ENCODE results near the gene DBNDD1. TPM values are rescaled to one million over a fixed set of nuclear protein-coding genes. Genes with fewer than 3 reads are reported as not detected.

The DBNDD1 gene
- total RNA-seq, 1 experiment from 2014 or later = 60.2 TPM

DNA sequence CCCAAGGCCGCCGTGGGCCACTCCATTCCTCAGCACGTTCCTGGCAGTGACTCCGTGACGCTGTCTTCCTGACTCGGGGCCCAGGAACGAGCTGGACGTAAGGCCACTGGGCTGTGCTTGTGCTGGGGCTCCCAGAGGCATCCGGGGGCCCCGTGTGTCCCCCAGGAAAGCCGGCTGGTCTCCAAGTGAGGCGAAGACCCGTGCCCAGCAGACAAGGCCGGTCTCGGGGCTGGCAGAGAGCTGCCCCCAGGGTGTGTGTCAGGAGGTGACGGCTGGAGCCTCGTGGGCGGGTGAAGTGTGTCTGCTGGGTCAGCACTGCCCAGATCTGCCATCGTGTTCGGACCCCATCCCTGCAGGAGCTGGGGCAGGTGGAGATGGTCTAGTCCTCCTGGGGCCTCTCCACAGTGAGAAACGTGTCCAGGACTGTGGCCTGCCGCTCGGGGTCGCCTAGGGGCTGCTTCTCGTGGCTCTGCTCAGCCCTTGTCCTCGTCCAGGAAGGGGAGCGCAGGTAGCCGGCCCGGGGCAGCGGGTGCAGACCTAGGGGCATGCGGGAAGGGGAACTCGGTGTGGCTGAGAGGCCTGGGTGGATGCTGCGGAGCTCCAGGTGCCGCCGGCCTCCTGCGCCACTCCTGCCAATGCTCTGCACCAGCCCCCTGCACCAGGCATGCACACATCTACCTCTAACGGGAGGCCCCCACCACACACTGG lies 13.1 kb downstream of the DBNDD1 start:
- TF ChIP-seq, protein P1, sequence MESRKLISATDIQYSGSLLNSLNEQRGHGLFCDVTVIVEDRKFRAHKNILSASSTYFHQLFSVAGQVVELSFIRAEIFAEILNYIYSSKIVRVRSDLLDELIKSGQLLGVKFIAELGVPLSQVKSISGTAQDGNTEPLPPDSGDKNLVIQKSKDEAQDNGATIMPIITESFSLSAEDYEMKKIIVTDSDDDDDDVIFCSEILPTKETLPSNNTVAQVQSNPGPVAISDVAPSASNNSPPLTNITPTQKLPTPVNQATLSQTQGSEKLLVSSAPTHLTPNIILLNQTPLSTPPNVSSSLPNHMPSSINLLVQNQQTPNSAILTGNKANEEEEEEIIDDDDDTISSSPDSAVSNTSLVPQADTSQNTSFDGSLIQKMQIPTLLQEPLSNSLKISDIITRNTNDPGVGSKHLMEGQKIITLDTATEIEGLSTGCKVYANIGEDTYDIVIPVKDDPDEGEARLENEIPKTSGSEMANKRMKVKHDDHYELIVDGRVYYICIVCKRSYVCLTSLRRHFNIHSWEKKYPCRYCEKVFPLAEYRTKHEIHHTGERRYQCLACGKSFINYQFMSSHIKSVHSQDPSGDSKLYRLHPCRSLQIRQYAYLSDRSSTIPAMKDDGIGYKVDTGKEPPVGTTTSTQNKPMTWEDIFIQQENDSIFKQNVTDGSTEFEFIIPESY (IDR thresholded peaks at IDR 0.05; ENCODE audit: extremely low read depth, insufficient replicate concordance, low read length) = no peak
- Histone ChIP-seq H3K27ac (ENCODE audit: low read depth, low read length) (no peak overlapping the region; the same call in 1 of the 2 replicates), H3K79me2 (ENCODE audit: insufficient read depth, low read length) (no peaks in the 10 kb centered on the region), H3K4me1 (ENCODE audit: control insufficient read depth in 1 of 2, insufficient read depth in 2 of 2, low read length in 2 of 2) (peaks cover 0 to 10% of the 10 kb centered on the region in 2 experiments; a peak in 1 of 4 replicates), H3K9ac (ENCODE audit: low read length) (no peak overlapping the region), H2AFZ (ENCODE audit: low read depth, low read length, poor library complexity, severe bottlenecking) (no peak overlapping the region), H3K4me2 (ENCODE audit: low read length) (no peak overlapping the region), H3K27me3 (ENCODE audit: insufficient read depth, low read length) (no peaks in the 10 kb centered on the region), H3K36me3 (ENCODE audit: control insufficient read depth in 1 of 2, insufficient read depth in 2 of 2, low read length in 2 of 2) (peaks cover 0 to 4% of the 10 kb centered on the region in 2 experiments; a peak in 1 of 4 replicates), H3K9me3 (ENCODE audit: control insufficient read depth in 1 of 2, insufficient read depth in 1 of 2, low read depth in 1 of 2, low read length in 2 of 2) (no peaks in the 10 kb centered on the region), H3K9me2 (ENCODE audit: insufficient read depth) (no peaks in the 10 kb centered on the region), H3K4me3 (replicated peaks in 1 of 2; ENCODE audit: low read depth in 1 of 2, low read length in 2 of 2) (no peak overlapping the region), H4K20me1 (ENCODE audit: insufficient read depth) (no peaks in the 10 kb centered on the region)
- ChIA-PET CTCF (no interaction called here), RAD21 (ENCODE audit: low non-redundant PET in 1 of 2, low total read pairs in 2 of 2, uncharacterized antibody in 2 of 2, unreplicated experiment in 2 of 2) (no interaction called here), POLR2A (no interaction called here)
- ATAC-seq (no peak), DNase-seq (ENCODE audit: low read depth, low spot score) (no peak)
- no TSS peak for BruUV-seq (replicated peaks)
- intact Hi-C loops (cut with micrococcal nuclease) = no loop called here

DNA sequence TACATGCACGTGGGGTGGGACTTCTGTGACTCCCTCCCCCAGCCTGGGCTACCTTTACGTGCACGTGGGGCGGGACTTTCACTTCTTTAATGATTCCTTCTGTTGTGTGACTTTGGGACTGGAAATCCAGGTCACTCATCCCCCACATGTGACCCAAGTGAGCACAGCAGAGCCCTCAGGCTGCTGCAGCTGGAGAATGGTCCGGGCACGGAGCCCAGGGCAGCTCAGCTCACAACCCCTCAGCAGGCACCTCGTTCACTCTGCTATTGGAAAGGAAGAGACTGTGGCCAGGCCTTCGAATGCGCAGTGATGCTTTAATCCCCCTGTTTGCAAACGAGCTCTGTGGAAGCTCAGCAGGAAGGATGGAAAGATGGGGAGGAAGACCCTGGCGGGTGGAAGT lies 14.7 kb downstream of the DBNDD1 start:
- H4K20me1 ChIP-seq (ENCODE audit: insufficient read depth) = no peaks in the 10 kb centered on the region
- POLR2A ChIA-PET = no interaction called here
- peaks cover 0 to 16% of the 10 kb centered on the region in 2 experiments; a peak in 2 of 4 replicates for H3K4me1 ChIP-seq (ENCODE audit: control insufficient read depth in 1 of 2, insufficient read depth in 2 of 2, low read length in 2 of 2)
- no peaks in the 10 kb centered on the region for H3K79me2 ChIP-seq (ENCODE audit: insufficient read depth, low read length)
- H3K9ac ChIP-seq (ENCODE audit: low read length) = no peak overlapping the region
- DNase-seq (ENCODE audit: low read depth, low spot score) (no peak), ATAC-seq (no peak)
- intact Hi-C loops (cut with micrococcal nuclease) = no loop called here
- BruUV-seq (replicated peaks) = no TSS peak
- CTCF ChIA-PET = no interaction called here
- no peak overlapping the region for H3K4me3 ChIP-seq (replicated peaks in 1 of 2; ENCODE audit: low read depth in 1 of 2, low read length in 2 of 2)
- peaks cover 0 to 4% of the 10 kb centered on the region in 2 experiments; a peak in 1 of 4 replicates for H3K36me3 ChIP-seq (ENCODE audit: control insufficient read depth in 1 of 2, insufficient read depth in 2 of 2, low read length in 2 of 2)
- no peak overlapping the region for H3K4me2 ChIP-seq (ENCODE audit: low read length)
- no peaks in the 10 kb centered on the region for H3K9me3 ChIP-seq (ENCODE audit: control insufficient read depth in 1 of 2, insufficient read depth in 1 of 2, low read depth in 1 of 2, low read length in 2 of 2)
- H2AFZ ChIP-seq (ENCODE audit: low read depth, low read length, poor library complexity, severe bottlenecking) = no peak overlapping the region
- H3K27ac ChIP-seq (ENCODE audit: low read depth, low read length) = no peak overlapping the region
- no peaks in the 10 kb centered on the region for H3K27me3 ChIP-seq (ENCODE audit: insufficient read depth, low read length)
- no peaks in the 10 kb centered on the region for H3K9me2 ChIP-seq (ENCODE audit: insufficient read depth)
- RAD21 ChIA-PET (ENCODE audit: low non-redundant PET in 1 of 2, low total read pairs in 2 of 2, uncharacterized antibody in 2 of 2, unreplicated experiment in 2 of 2) = no interaction called here
- TF ChIP-seq EZH2 (IDR thresholded peaks at IDR 0.05) (no peak), CBX3 (IDR thresholded peaks at IDR 0.05; ENCODE audit: low read depth) (no peak), TCF7L2 (IDR thresholded peaks at IDR 0.05; ENCODE audit: borderline replicate concordance, extremely low read depth, insufficient read depth, insufficient read length) (no peak), POLR2A (IDR thresholded peaks at IDR 0.05; ENCODE audit: borderline replicate concordance, extremely low read depth, insufficient read depth, insufficient read length) (no peak), CEBPB (IDR thresholded peaks at IDR 0.05; ENCODE audit: low read depth) (no peak), FOSL1 (IDR thresholded peaks at IDR 0.05; ENCODE audit: low read depth) (no peak), SRF (IDR thresholded peaks at IDR 0.05; ENCODE audit: low read depth) (no peak), EGR1 (IDR thresholded peaks at IDR 0.05; ENCODE audit: low read depth) (no peak), JUND (IDR thresholded peaks at IDR 0.05) (no peak), RAD21 (IDR thresholded peaks at IDR 0.05; ENCODE audit: low read depth) (no peak), POLR2AphosphoS5 (IDR thresholded peaks at IDR 0.05; ENCODE audit: low read depth, low read length) (no peak), SIN3A (IDR thresholded peaks at IDR 0.05; ENCODE audit: low read depth) (no peak), ZNF274 (IDR thresholded peaks at IDR 0.05; ENCODE audit: low read depth, low read length) (no peak)
- TF ChIP-seq, protein P2, sequence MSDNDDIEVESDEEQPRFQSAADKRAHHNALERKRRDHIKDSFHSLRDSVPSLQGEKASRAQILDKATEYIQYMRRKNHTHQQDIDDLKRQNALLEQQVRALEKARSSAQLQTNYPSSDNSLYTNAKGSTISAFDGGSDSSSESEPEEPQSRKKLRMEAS (IDR thresholded peaks at IDR 0.05) = no peak
- TF ChIP-seq, protein P1 (IDR thresholded peaks at IDR 0.05; ENCODE audit: extremely low read depth, insufficient replicate concordance, low read length) = no peak
